Vagina (tissue), 2 donors: ENCODE data around the gene PRICKLE1. TPM values are rescaled to one million over a fixed set of nuclear protein-coding genes. Genes with fewer than 3 reads are reported as not detected.
A peak's percentile ranks its signal among the peaks of the same experiment; 100 is the strongest.

Experiments
- DNase-seq, 2 donors: peaks; one replicate each; pipeline ENCODE4 v3.0.0-alpha.2; 2017; ENCODE audit errors: extremely low spot score in 2 of 2
- H3K27ac ChIP-seq: fragments of 200-600 bp; sonication (generic); one replicate; pipeline ENCODE4 v1.5.1; 2019
- H3K27me3 ChIP-seq: fragments of 200-600 bp; sonication (generic); one replicate; pipeline ENCODE4 v1.5.1; 2019
- H3K36me3 ChIP-seq, 2 donors: fragments of 200-600 bp; sonication (generic); one replicate each; pipeline ENCODE4 v1.5.1; 2017 to 2019
- H3K4me1 ChIP-seq: fragments of 200-600 bp; sonication (generic); one replicate; pipeline ENCODE4 v1.5.1; 2019
- H3K4me3 ChIP-seq, 2 donors: fragments of 200-600 bp; sonication (generic); 1 replicate in 1 of 2; 2 replicates in 1 of 2; pipeline ENCODE4 v1.5.1; 2016 to 2019
- H3K9me3 ChIP-seq: fragments of 200-600 bp; sonication (generic); one replicate; pipeline ENCODE4 v1.5.1; 2019
- CTCF ChIP-seq, 3 experiments: fragments of 450-650 bp in 2 of 3; fragments of 200-600 bp in 1 of 3; sonication (generic) in 1 of 3; IDR thresholded peaks; one replicate each; pipeline ENCODE4 v1.5.1; 2017 to 2019; ENCODE audit warnings: antibody characterized with exemption in 3 of 3, mild to moderate bottlenecking in 2 of 3, moderate library complexity in 2 of 3
- POLR2A ChIP-seq, 2 donors: fragments of 450-650 bp; IDR thresholded peaks; one replicate each; pipeline ENCODE4 v1.6.1; 2017; ENCODE audit warnings: antibody characterized with exemption in 2 of 2, mild to moderate bottlenecking in 2 of 2, moderate library complexity in 2 of 2
- POLR2AphosphoS5 ChIP-seq, 2 donors: sonication (generic); formaldehyde crosslinking; IDR thresholded peaks; one replicate each; pipeline ENCODE4 v1.9.0; 2017; ENCODE audit warnings: antibody characterized with exemption in 2 of 2, mild to moderate bottlenecking in 2 of 2, low read depth in 1 of 2; ENCODE audit not compliant: insufficient read depth in 1 of 2
- intact Hi-C: fragments of 100-400 bp; cut with DNase I; formaldehyde crosslinking; loops from one replicate; pipeline ENCODE4 v1.15.1; 2023
- total RNA-seq: library from RNA; depleted of rRNA; stranded (reverse); fragments of >200 nt; gene quantifications from one replicate; pipeline ENCODE4 v1.2.3, GENCODE V29; 2016

PRICKLE1 gene
- 25.3 TPM for total RNA-seq

- no peak for TF ChIP-seq CTCF (IDR thresholded peaks at IDR 0.05)
- no peak for TF ChIP-seq POLR2AphosphoS5 (IDR thresholded peaks at IDR 0.05; ENCODE audit: insufficient read depth in 1 of 2, low read depth in 1 of 2)
- TF ChIP-seq POLR2A (IDR thresholded peaks at IDR 0.05): peak in 1 of 2 donors; percentile 10
- intact Hi-C loops: loop anchor here (5.0 to 10.0 kb wide), 2 partner anchors 105 to 108 kb away; no protein-coding TSS in a partner anchor
- no peaks in the 10 kb centered on the region for H3K9me3 ChIP-seq
- peaks cover 44% of the 10 kb centered on the region for H3K4me1 ChIP-seq
- no peak for DNase-seq
- H3K36me3 ChIP-seq: no peaks in the 10 kb centered on the region
- peak within 1 kb of the TSS; percentile 86 for H3K27ac ChIP-seq
- H3K4me3 ChIP-seq: peak within 1 kb of the TSS; percentile 88 to 93
- H3K27me3 ChIP-seq: no peaks in the 10 kb centered on the region
Observed at GRCh38 chr12:42589465-42590329, at the start of gene PRICKLE1. TSS of gene PRICKLE1 (minus strand) at chr12:42589746. CDS start at chr12:42472516, 117,230 bp downstream.

GRCh38 chr12:42638697-42639096, 49.2 kb upstream of the PRICKLE1 start:
- no peak overlapping the region for H3K4me3 ChIP-seq
- no peak for TF ChIP-seq POLR2AphosphoS5 (IDR thresholded peaks at IDR 0.05; ENCODE audit: insufficient read depth in 1 of 2, low read depth in 1 of 2)
- no peak for TF ChIP-seq POLR2A (IDR thresholded peaks at IDR 0.05)
- no peak for TF ChIP-seq CTCF (IDR thresholded peaks at IDR 0.05)
- H3K36me3 ChIP-seq: no peaks in the 10 kb centered on the region
- H3K27me3 ChIP-seq: no peaks in the 10 kb centered on the region
- no peaks in the 10 kb centered on the region for H3K4me1 ChIP-seq
- DNase-seq: no peak
- intact Hi-C loops: no loop called here
- no peak overlapping the region for H3K27ac ChIP-seq
- H3K9me3 ChIP-seq: no peaks in the 10 kb centered on the region

GRCh38 chr12:42638011-42638410, 48.5 kb upstream of the PRICKLE1 start:
- intact Hi-C loops: no loop called here
- no peak for DNase-seq
- Histone ChIP-seq H3K4me1 (no peaks in the 10 kb centered on the region), H3K9me3 (no peaks in the 10 kb centered on the region), H3K27ac (no peak overlapping the region), H3K36me3 (no peaks in the 10 kb centered on the region), H3K27me3 (no peaks in the 10 kb centered on the region), H3K4me3 (no peak overlapping the region)
- TF ChIP-seq POLR2A (IDR thresholded peaks at IDR 0.05): no peak
- TF ChIP-seq POLR2AphosphoS5 (IDR thresholded peaks at IDR 0.05; ENCODE audit: insufficient read depth in 1 of 2, low read depth in 1 of 2): no peak
- TF ChIP-seq CTCF (IDR thresholded peaks at IDR 0.05): no peak

GRCh38 chr12:42636993-42637392, 47.4 kb upstream of the PRICKLE1 start:
- intact Hi-C loops: no loop called here
- H3K27ac ChIP-seq: no peak overlapping the region
- H3K9me3 ChIP-seq: no peaks in the 10 kb centered on the region
- H3K4me1 ChIP-seq: no peaks in the 10 kb centered on the region
- no peak overlapping the region for H3K4me3 ChIP-seq
- TF ChIP-seq POLR2A (IDR thresholded peaks at IDR 0.05) (no peak), CTCF (IDR thresholded peaks at IDR 0.05) (no peak), POLR2AphosphoS5 (IDR thresholded peaks at IDR 0.05; ENCODE audit: insufficient read depth in 1 of 2, low read depth in 1 of 2) (no peak)
- H3K27me3 ChIP-seq: no peaks in the 10 kb centered on the region
- DNase-seq: no peak
- no peaks in the 10 kb centered on the region for H3K36me3 ChIP-seq

- no peak for DNase-seq
- H3K36me3 ChIP-seq: no peaks in the 10 kb centered on the region
- H3K9me3 ChIP-seq: no peaks in the 10 kb centered on the region
- H3K27ac ChIP-seq: no peak overlapping the region
- intact Hi-C loops: no loop called here
- H3K4me3 ChIP-seq: no peak overlapping the region
- TF ChIP-seq POLR2AphosphoS5 (IDR thresholded peaks at IDR 0.05; ENCODE audit: insufficient read depth in 1 of 2, low read depth in 1 of 2): no peak
- H3K4me1 ChIP-seq: no peaks in the 10 kb centered on the region
- no peaks in the 10 kb centered on the region for H3K27me3 ChIP-seq
Observed at GRCh38 chr12:42633594-42633993, 44.0 kb upstream of the PRICKLE1 start.
